Uterus (tissue), 2 donors: Measurements from ENCODE around the gene ACVR2A.

Experiments used
- CTCF ChIP-seq, 4 experiments: fragments of 200-600 bp in 2 of 4; fragments of 450-650 bp in 2 of 4; sonication (generic) in 2 of 4; IDR thresholded peaks; one replicate each; pipeline ENCODE4 v1.5.1; 2016 to 2019; ENCODE audit warnings: antibody characterized with exemption in 4 of 4, mild to moderate bottlenecking in 2 of 4, moderate library complexity in 1 of 4
- POLR2A ChIP-seq, 2 donors: fragments of 450-650 bp; IDR thresholded peaks; one replicate each; pipeline ENCODE4 v1.6.1; 2016; ENCODE audit warnings: antibody characterized with exemption in 2 of 2, mild to moderate bottlenecking in 1 of 2, moderate library complexity in 1 of 2

GRCh38 chr2:147869934-147870333, 25.1 kb downstream of the ACVR2A start:
- no peak for TF ChIP-seq CTCF (IDR thresholded peaks at IDR 0.05)
- TF ChIP-seq POLR2A (IDR thresholded peaks at IDR 0.05): no peak
